ENCODE measurements around the gene IFT88.

Gene IFT88

DNA sequence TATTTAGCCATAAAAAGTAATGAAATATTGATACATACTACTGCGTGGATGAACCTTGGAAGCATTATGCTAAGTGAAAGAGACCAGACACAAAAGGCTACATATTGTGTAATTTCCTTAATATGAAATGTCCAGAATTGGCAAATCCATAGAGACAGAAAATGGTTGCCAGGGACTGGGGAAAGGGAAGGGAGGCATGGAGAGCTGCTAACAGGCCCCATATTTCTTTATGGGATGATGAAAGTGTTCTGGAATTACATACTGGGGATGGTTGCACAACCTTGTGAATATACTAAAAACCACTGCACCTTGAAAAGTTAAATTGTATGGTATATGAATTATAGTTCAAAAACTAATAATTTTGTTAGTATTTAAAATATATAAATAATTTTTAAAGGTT, 3.6 kb downstream of the IFT88 start:
- Histone ChIP-seq H3K27me3 (ENCODE audit: control insufficient read depth in 1 of 2, insufficient read depth in 2 of 2, low read length in 2 of 2) (no peaks in the 10 kb centered on the region), H3K27ac (ENCODE audit: low read depth, low read length) (no peak overlapping the region), H3K4me1 (ENCODE audit: insufficient read depth, low read length) (peaks cover 10% of the 10 kb centered on the region), H3K36me3 (ENCODE audit: insufficient read depth, low read length) (no peaks in the 10 kb centered on the region), H3K9me3 (ENCODE audit: low read length) (no peaks in the 10 kb centered on the region), H3K9ac (ENCODE audit: low read length) (no peak overlapping the region), H3K4me3 (ENCODE audit: low read depth in 1 of 2, low read length in 2 of 2) (no peak overlapping the region)

DNA sequence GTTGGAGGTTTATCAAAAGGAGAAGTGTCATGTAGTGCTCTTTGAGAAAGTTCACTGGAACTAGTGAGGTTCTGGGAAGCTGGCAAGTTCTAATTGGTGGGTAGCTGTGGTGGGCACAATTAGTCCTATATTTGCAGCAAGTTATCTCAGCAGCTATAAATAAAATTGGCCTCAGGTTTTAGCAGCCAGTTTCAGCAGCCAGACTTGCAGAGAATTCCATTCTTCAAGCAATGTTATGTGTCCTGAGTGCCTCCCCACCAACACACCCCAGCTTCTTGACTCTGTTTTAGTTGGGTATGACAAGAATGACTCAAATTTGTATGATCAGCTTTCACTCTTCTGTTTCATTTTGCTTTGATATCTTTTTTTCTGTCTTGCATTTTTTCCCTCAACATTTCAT, 4.7 kb downstream of the IFT88 start:
- Histone ChIP-seq H3K27me3 (ENCODE audit: control insufficient read depth in 1 of 2, insufficient read depth in 2 of 2, low read length in 2 of 2) (no peaks in the 10 kb centered on the region), H3K9me3 (ENCODE audit: low read length) (no peaks in the 10 kb centered on the region), H3K27ac (ENCODE audit: low read depth, low read length) (no peak overlapping the region), H3K4me3 (ENCODE audit: low read depth in 1 of 2, low read length in 2 of 2) (no peak overlapping the region), H3K36me3 (ENCODE audit: insufficient read depth, low read length) (no peaks in the 10 kb centered on the region), H3K4me1 (ENCODE audit: insufficient read depth, low read length) (peaks cover 10% of the 10 kb centered on the region), H3K9ac (ENCODE audit: low read length) (no peak overlapping the region)

DNA sequence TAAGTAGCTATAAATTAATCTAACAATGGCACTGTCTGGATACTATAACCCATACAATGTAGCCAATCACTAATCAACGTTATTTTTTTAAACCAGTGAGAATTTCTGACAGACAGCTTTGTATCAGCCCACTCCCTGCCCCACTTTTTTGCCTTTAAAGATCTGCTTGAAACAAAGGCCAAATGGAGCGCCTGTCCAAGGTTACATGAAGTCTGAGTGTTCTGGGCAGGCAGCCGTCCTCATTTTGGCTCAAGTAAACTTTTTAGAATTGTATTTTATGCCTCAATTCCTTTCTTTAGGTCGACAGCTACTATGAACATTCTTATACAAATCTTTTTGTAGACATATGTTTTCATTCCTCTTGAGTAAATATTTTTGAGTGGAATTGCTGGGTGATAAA, 6.2 kb downstream of the IFT88 start:
- peaks cover 2% of the 10 kb centered on the region for H3K4me1 ChIP-seq (ENCODE audit: insufficient read depth, low read length)
- H3K27me3 ChIP-seq (ENCODE audit: control insufficient read depth in 1 of 2, insufficient read depth in 2 of 2, low read length in 2 of 2) = no peaks in the 10 kb centered on the region
- H3K27ac ChIP-seq (ENCODE audit: low read depth, low read length) = no peak overlapping the region
- H3K36me3 ChIP-seq (ENCODE audit: insufficient read depth, low read length) = no peaks in the 10 kb centered on the region
- no peak overlapping the region for H3K4me3 ChIP-seq (ENCODE audit: low read depth in 1 of 2, low read length in 2 of 2)
- H3K9me3 ChIP-seq (ENCODE audit: low read length) = no peaks in the 10 kb centered on the region
- no peak overlapping the region for H3K9ac ChIP-seq (ENCODE audit: low read length)

DNA sequence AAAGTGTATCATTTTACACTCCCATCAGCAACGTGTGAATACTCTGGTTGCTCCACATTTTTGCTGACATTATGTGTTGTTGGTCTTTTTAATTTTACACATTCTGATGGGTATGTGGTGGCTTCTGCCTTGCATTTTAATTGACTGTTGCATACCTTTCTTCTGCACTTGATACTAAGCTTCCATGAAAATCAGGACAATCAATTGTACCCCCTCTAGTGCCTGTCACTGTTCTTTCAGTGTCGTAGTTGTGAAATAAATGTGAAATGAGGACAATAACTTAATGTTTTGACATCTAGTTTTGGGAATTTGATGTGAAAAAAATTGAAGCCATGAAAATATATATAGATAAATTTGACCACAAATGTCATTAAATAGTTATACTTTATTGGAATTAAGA, 6.7 kb downstream of the IFT88 start:
- H3K27ac ChIP-seq (ENCODE audit: low read depth, low read length) = no peak overlapping the region
- no peaks in the 10 kb centered on the region for H3K4me1 ChIP-seq (ENCODE audit: insufficient read depth, low read length)
- H3K36me3 ChIP-seq (ENCODE audit: insufficient read depth, low read length) = no peaks in the 10 kb centered on the region
- no peaks in the 10 kb centered on the region for H3K27me3 ChIP-seq (ENCODE audit: control insufficient read depth in 1 of 2, insufficient read depth in 2 of 2, low read length in 2 of 2)
- no peaks in the 10 kb centered on the region for H3K9me3 ChIP-seq (ENCODE audit: low read length)
- no peak overlapping the region for H3K4me3 ChIP-seq (ENCODE audit: low read depth in 1 of 2, low read length in 2 of 2)
- H3K9ac ChIP-seq (ENCODE audit: low read length) = no peak overlapping the region

DNA sequence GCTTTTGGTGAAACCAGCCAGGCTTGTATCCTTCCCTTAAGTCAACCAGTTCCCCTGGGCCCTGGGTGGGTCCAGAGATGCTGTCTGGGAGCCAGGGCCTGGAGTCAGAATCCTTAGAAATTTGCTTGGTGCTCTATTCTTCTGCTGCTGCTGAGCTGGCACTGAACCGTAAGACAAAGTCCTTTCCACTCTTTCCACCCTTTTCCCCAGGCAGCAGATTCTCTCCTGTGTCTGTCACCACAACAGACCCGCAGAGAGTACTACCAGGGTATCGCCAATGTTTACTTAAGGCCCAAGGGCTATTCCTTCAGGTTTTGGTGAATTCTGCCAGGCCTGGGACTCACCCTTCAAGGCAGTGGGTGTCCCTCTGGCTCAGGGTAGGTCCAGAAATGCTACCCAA, 12.2 kb downstream of the IFT88 start:
- H3K9me3 ChIP-seq (ENCODE audit: low read length) = no peaks in the 10 kb centered on the region
- H3K36me3 ChIP-seq (ENCODE audit: insufficient read depth, low read length) = no peaks in the 10 kb centered on the region
- H3K27me3 ChIP-seq (ENCODE audit: control insufficient read depth in 1 of 2, insufficient read depth in 2 of 2, low read length in 2 of 2) = no peaks in the 10 kb centered on the region
- no peaks in the 10 kb centered on the region for H3K4me1 ChIP-seq (ENCODE audit: insufficient read depth, low read length)
- no peak overlapping the region for H3K27ac ChIP-seq (ENCODE audit: low read depth, low read length)
- no peak overlapping the region for H3K9ac ChIP-seq (ENCODE audit: low read length)
- H3K4me3 ChIP-seq (ENCODE audit: low read depth in 1 of 2, low read length in 2 of 2) = no peak overlapping the region

DNA sequence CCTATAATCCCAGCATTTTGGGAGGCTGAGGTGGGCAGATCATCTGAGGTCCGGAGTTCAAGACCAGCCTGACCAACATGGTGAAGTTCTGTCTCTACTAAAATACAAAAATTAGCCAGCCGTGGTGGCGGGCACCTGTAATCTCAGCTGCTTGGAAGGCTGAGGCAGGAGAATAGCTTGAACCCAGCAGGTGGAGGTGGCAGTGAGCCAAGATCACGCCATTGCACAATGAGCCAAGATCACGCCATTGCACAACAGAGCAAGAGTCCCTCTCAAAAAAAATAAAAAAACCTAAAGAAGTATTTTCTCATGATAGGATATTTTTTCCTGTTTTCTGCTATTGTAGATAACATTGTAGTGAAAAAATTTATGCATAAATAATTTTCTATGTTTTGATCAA, 13.3 kb downstream of the IFT88 start:
- no peaks in the 10 kb centered on the region for H3K27me3 ChIP-seq (ENCODE audit: control insufficient read depth in 1 of 2, insufficient read depth in 2 of 2, low read length in 2 of 2)
- no peak overlapping the region for H3K27ac ChIP-seq (ENCODE audit: low read depth, low read length)
- H3K4me3 ChIP-seq (ENCODE audit: low read depth in 1 of 2, low read length in 2 of 2) = no peak overlapping the region
- peaks cover 7% of the 10 kb centered on the region for H3K36me3 ChIP-seq (ENCODE audit: insufficient read depth, low read length)
- no peaks in the 10 kb centered on the region for H3K9me3 ChIP-seq (ENCODE audit: low read length)
- H3K4me1 ChIP-seq (ENCODE audit: insufficient read depth, low read length) = no peaks in the 10 kb centered on the region
- H3K9ac ChIP-seq (ENCODE audit: low read length) = no peak overlapping the region

DNA sequence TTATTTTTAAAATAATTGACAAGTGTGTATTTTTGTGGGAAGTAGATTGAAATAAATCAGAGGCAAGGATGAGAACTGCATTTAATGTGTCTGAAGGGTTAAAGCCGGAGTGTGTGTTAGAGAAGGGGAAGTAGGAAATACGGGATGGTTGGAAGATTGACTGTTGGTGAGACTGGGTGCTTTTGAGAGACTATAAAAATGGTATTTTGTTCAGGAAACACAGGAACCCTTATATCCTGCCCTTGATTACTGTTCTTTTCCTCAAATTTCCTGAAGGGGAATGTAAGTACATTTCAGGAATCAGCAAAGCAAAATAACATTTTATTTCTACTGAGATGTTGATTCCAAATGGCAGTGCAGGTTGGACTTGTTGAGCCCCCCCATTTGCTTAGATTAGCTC, 15.1 kb downstream of the IFT88 start:
- no peak overlapping the region for H3K9ac ChIP-seq (ENCODE audit: low read length)
- H3K36me3 ChIP-seq (ENCODE audit: insufficient read depth, low read length) = peaks cover 13% of the 10 kb centered on the region
- H3K4me1 ChIP-seq (ENCODE audit: insufficient read depth, low read length) = no peaks in the 10 kb centered on the region
- no peak overlapping the region for H3K4me3 ChIP-seq (ENCODE audit: low read depth in 1 of 2, low read length in 2 of 2)
- no peak overlapping the region for H3K27ac ChIP-seq (ENCODE audit: low read depth, low read length)
- no peaks in the 10 kb centered on the region for H3K9me3 ChIP-seq (ENCODE audit: low read length)
- H3K27me3 ChIP-seq (ENCODE audit: control insufficient read depth in 1 of 2, insufficient read depth in 2 of 2, low read length in 2 of 2) = no peaks in the 10 kb centered on the region

DNA sequence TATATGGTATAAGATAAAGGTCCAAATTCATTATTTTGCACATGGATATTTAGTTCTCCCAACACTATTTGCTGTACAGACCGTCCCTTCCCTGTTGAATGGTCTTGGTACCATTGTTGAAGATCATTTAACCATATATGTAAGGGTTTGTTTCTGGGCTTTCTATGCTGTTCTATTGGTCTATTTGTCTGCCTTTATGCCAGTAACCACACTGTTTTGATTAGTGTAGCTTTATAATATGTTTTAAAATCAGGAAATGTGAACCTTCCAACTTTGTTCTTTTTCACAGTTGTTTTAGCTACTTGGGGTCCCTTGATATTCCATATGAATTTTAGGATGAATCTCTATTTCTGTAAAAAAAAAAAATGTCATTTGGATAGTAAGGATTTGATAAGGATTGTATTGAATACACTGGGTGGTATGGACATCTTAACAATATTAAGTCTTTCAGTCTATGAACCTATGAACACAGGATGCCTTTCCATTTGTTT, 16.9 kb downstream of the IFT88 start:
- Histone ChIP-seq H3K4me3 (ENCODE audit: low read depth in 1 of 2, low read length in 2 of 2) (no peak overlapping the region), H3K4me1 (ENCODE audit: insufficient read depth, low read length) (no peaks in the 10 kb centered on the region), H3K27ac (ENCODE audit: low read depth, low read length) (no peak overlapping the region), H3K27me3 (ENCODE audit: control insufficient read depth in 1 of 2, insufficient read depth in 2 of 2, low read length in 2 of 2) (no peaks in the 10 kb centered on the region), H3K36me3 (ENCODE audit: insufficient read depth, low read length) (peaks cover 13% of the 10 kb centered on the region), H3K9me3 (ENCODE audit: low read length) (no peaks in the 10 kb centered on the region), H3K9ac (ENCODE audit: low read length) (no peak overlapping the region)

DNA sequence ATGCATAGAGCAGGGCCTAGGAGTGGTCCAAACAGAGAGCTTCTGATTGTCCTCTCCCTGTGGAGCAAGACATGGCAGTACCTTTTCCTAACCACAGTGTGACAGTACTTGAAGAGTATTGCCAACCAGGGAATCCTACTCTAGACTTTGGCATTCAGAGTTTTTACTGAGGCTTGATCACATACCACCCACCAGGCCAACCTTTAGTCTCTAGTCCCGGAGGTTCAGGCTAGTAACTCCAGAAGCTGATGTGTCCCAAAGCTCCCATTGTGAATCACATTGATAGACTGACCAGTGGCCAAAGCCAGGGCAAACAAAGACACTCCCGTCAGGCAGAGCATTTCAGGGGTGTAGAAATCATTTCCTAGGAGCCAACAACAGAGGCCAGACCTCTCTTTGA, 18.4 kb downstream of the IFT88 start:
- no peaks in the 10 kb centered on the region for H3K27me3 ChIP-seq (ENCODE audit: control insufficient read depth in 1 of 2, insufficient read depth in 2 of 2, low read length in 2 of 2)

DNA sequence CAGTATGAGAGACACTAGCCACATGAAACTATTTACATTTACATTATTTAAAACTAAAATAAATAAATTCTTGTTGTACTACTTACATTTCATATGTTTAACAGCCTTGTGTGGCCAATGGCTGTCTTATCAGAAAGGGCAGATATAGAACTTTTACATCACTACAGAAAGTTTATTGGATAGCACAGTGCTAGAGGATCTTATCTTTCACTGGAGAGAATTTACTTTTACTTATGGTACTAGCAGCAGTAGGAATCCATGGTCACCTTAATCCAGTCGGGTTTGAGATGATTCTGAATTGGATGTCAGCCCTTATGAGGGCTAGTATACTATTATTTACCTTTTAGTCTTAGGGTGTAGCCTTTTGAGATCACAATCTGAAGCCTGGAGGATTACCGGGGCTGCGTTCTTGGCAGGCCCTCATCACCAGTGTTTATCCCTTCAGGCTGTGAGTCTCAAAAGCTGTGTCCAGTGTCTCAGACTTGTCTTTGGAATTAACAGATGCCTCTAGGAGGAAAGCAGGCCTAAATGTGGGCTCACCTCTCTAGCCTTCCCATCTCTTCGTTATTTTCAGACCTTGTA, 21.7 kb downstream of the IFT88 start:
- no peak overlapping the region for H3K4me3 ChIP-seq (ENCODE audit: low read depth in 1 of 2, low read length in 2 of 2)
- H3K27me3 ChIP-seq (ENCODE audit: control insufficient read depth in 1 of 2, insufficient read depth in 2 of 2, low read length in 2 of 2) = no peaks in the 10 kb centered on the region
- no peaks in the 10 kb centered on the region for H3K9me3 ChIP-seq (ENCODE audit: low read length)
- peaks cover 13% of the 10 kb centered on the region for H3K36me3 ChIP-seq (ENCODE audit: insufficient read depth, low read length)
- no peak overlapping the region for H3K27ac ChIP-seq (ENCODE audit: low read depth, low read length)
- no peaks in the 10 kb centered on the region for H3K4me1 ChIP-seq (ENCODE audit: insufficient read depth, low read length)
- no peak overlapping the region for H3K9ac ChIP-seq (ENCODE audit: low read length)

More for the DNA sequence above, 18.4 kb downstream of the IFT88 start:
- no peak overlapping the region for H3K4me3 ChIP-seq (ENCODE audit: low read depth in 1 of 2, low read length in 2 of 2)
- no peak overlapping the region for H3K27ac ChIP-seq (ENCODE audit: low read depth, low read length)
- H3K9me3 ChIP-seq (ENCODE audit: low read length) = no peaks in the 10 kb centered on the region
- peaks cover 13% of the 10 kb centered on the region for H3K36me3 ChIP-seq (ENCODE audit: insufficient read depth, low read length)
- H3K4me1 ChIP-seq (ENCODE audit: insufficient read depth, low read length) = no peaks in the 10 kb centered on the region
- H3K9ac ChIP-seq (ENCODE audit: low read length) = no peak overlapping the region

DNA sequence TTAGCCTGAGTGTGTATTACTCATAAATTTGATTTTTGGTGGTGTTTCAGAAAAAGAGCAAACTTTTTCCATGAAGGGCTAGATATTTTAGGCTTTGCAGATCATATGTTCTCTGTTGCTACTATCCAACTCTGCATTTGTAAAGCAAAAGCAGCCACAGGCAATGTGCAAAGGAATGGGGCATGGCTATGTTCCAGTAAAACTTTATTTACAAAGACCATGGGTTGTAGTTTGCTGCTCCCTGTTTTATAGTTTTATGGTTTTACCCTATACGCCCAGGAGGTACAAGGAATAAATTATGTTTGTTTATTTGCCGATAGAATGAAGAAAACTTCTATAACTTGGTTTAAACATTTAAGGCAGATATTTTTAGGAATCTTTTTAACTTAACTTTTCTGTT, 23.6 kb downstream of the IFT88 start:
- Histone ChIP-seq H3K4me1 (ENCODE audit: insufficient read depth, low read length) (no peaks in the 10 kb centered on the region), H3K36me3 (ENCODE audit: insufficient read depth, low read length) (peaks cover 3% of the 10 kb centered on the region), H3K27me3 (ENCODE audit: control insufficient read depth in 1 of 2, insufficient read depth in 2 of 2, low read length in 2 of 2) (no peaks in the 10 kb centered on the region), H3K9ac (ENCODE audit: low read length) (no peak overlapping the region), H3K4me3 (ENCODE audit: low read depth in 1 of 2, low read length in 2 of 2) (no peak overlapping the region), H3K27ac (ENCODE audit: low read depth, low read length) (no peak overlapping the region), H3K9me3 (ENCODE audit: low read length) (no peaks in the 10 kb centered on the region)

DNA sequence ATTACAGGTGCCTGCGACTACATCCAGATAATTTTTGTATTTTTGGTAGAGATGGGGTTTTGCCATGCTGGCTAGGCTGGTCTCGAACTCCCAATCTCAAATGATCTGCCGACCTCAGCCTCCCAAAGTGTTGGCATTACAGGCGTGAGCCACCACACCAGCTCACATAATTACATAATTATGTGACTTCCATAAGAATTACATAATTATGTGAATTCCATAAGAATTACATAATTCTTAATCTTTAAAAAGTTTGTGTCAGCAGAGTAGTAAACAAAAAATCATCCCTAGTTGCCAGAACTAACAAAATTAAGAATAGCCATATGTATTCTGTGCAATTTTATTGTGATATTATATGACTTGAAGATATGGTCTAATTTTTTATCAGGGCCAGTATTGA, 25.6 kb downstream of the IFT88 start:
- H3K9me3 ChIP-seq (ENCODE audit: low read length) = no peaks in the 10 kb centered on the region
- no peaks in the 10 kb centered on the region for H3K27me3 ChIP-seq (ENCODE audit: control insufficient read depth in 1 of 2, insufficient read depth in 2 of 2, low read length in 2 of 2)
- no peaks in the 10 kb centered on the region for H3K36me3 ChIP-seq (ENCODE audit: insufficient read depth, low read length)
- no peaks in the 10 kb centered on the region for H3K4me1 ChIP-seq (ENCODE audit: insufficient read depth, low read length)
- no peak overlapping the region for H3K4me3 ChIP-seq (ENCODE audit: low read depth in 1 of 2, low read length in 2 of 2)
- no peak overlapping the region for H3K27ac ChIP-seq (ENCODE audit: low read depth, low read length)
- no peak overlapping the region for H3K9ac ChIP-seq (ENCODE audit: low read length)

Data from muscle layer of colon (tissue), 2 donors.